IMR-90 (cell line): ENCODE results near the gene ICAM4. TPM values are rescaled to one million over a fixed set of nuclear protein-coding genes. Genes with fewer than 3 reads are reported as not detected.

Experiments used
- ATAC-seq: fragments of 200-7000 bp; cut with Tn5 transposase; 2 replicates; pipeline ENCODE4 v1.9.1; 2020; ENCODE audit warnings: low read depth, mild to moderate bottlenecking, moderate library complexity
- BruUV-seq: library from RNA; stranded (reverse); fragments of 400-500 nt; replicated peaks from 2 replicates; lab custom pipeline; 2021; lab: Mats Ljungman, UMichigan
- CTCF ChIA-PET: fragments of 300-600 bp; formaldehyde crosslinking; extraction: SDS; loops from one replicate; lab custom pipeline; 2021; ENCODE audit warnings: antibody characterized with exemption; lab: Yijun Ruan, JAX
- POLR2A ChIA-PET: fragments of 300-600 bp; sonication (Branson Sonifier 250); formaldehyde crosslinking; loops from one replicate; lab custom pipeline; 2022; ENCODE audit warnings: antibody characterized with exemption; ENCODE audit not compliant: unreplicated experiment; lab: Charles Lee
- DNase-seq: peaks from one replicate; pipeline ENCODE4 v3.0.0; 2013
- H2AFZ ChIP-seq: replicated peaks from 2 replicates; pipeline ENCODE3; 2013; ENCODE audit warnings: low read length, mild to moderate bottlenecking; ENCODE audit not compliant: poor library complexity
- H2AK5ac ChIP-seq: 2 replicates; pipeline ENCODE4 v1.6.1; 2013; ENCODE audit warnings: low read depth, low read length, inconsistent platforms
- H2AK9ac ChIP-seq: replicated peaks from 2 replicates; pipeline ENCODE3; 2013; ENCODE audit warnings: mild to moderate bottlenecking, low read depth, low read length, moderate library complexity; ENCODE audit not compliant: poor library complexity
- H2BK120ac ChIP-seq: 2 replicates; pipeline ENCODE4 v1.6.1; 2013; ENCODE audit warnings: low read depth, low read length, inconsistent platforms
- H2BK15ac ChIP-seq: 3 replicates; pipeline ENCODE4 v1.6.1; 2013; ENCODE audit warnings: low read depth, low read length, inconsistent platforms
- H2BK20ac ChIP-seq: 2 replicates; pipeline ENCODE4 v1.6.1; 2013; ENCODE audit warnings: low read depth, mild to moderate bottlenecking, inconsistent platforms, low read length, moderate library complexity
- H2BK5ac ChIP-seq: 2 replicates; pipeline ENCODE4 v1.6.1; 2013; ENCODE audit warnings: mild to moderate bottlenecking, low read depth, low read length, inconsistent platforms; ENCODE audit not compliant: poor library complexity, severe bottlenecking
- H3K14ac ChIP-seq: replicated peaks from 2 replicates; pipeline ENCODE4 v1.6.1; 2013; ENCODE audit warnings: low read depth, low read length, inconsistent platforms
- H3K18ac ChIP-seq: 2 replicates; pipeline ENCODE4 v1.6.1; 2013; ENCODE audit warnings: low read depth, low read length, control low read depth
- H3K23ac ChIP-seq: 2 replicates; pipeline ENCODE4 v1.6.1; 2013; ENCODE audit warnings: low read depth, low read length, inconsistent platforms
- H3K27ac ChIP-seq: 2 replicates; pipeline ENCODE4 v1.5.1; 2013; ENCODE audit warnings: mild to moderate bottlenecking, control low read depth, low read length; ENCODE audit not compliant: insufficient read depth
- H3K27me3 ChIP-seq: 2 replicates; pipeline ENCODE4 v1.6.1; 2013; ENCODE audit warnings: low read length; ENCODE audit not compliant: control insufficient read depth, insufficient read depth
- H3K36me3 ChIP-seq: 2 replicates; pipeline ENCODE4 v1.6.1; 2013; ENCODE audit warnings: low read length, mixed read lengths; ENCODE audit not compliant: control insufficient read depth, insufficient read depth
- H3K4ac ChIP-seq: 2 replicates; pipeline ENCODE4 v1.6.1; 2013; ENCODE audit warnings: low read depth, low read length, inconsistent platforms
- H3K4me1 ChIP-seq: 2 replicates; pipeline ENCODE4 v1.6.1; 2013; ENCODE audit warnings: low read length, mixed read lengths; ENCODE audit not compliant: control insufficient read depth, insufficient read depth
- H3K4me2 ChIP-seq: 2 replicates; pipeline ENCODE4 v1.6.1; 2013; ENCODE audit warnings: low read depth, mild to moderate bottlenecking, control low read depth, low read length, moderate library complexity
- H3K4me3 ChIP-seq: 2 replicates; pipeline ENCODE4 v1.5.1; 2013; ENCODE audit warnings: low read depth, mild to moderate bottlenecking, control low read depth, low read length, moderate library complexity; ENCODE audit not compliant: insufficient read depth
- H3K56ac ChIP-seq: 2 replicates; pipeline ENCODE4 v1.6.1; 2013; ENCODE audit warnings: low read length, inconsistent platforms; ENCODE audit not compliant: insufficient read depth; ENCODE audit errors: extremely low read depth
- H3K79me1 ChIP-seq, 2 experiments: 2 replicates each; pipeline ENCODE4 v1.6.1; 2013; ENCODE audit warnings: low read length in 2 of 2, inconsistent platforms in 1 of 2, low read depth in 1 of 2
- H3K9ac ChIP-seq: 2 replicates; pipeline ENCODE4 v1.6.1; 2013; ENCODE audit warnings: low read depth, low read length, control low read depth
- H3K9me1 ChIP-seq: 2 replicates; pipeline ENCODE4 v1.6.1; 2013; ENCODE audit warnings: low read length, inconsistent platforms; ENCODE audit not compliant: insufficient read depth
- H3K9me3 ChIP-seq: 2 replicates; pipeline ENCODE4 v1.6.1; 2013; ENCODE audit warnings: low read length; ENCODE audit not compliant: control insufficient read depth, insufficient read depth
- H4K20me1 ChIP-seq: 2 replicates; pipeline ENCODE4 v1.6.1; 2013; ENCODE audit warnings: low read length, inconsistent platforms; ENCODE audit not compliant: insufficient read depth
- H4K5ac ChIP-seq: 2 replicates; pipeline ENCODE4 v1.6.1; 2013; ENCODE audit warnings: mild to moderate bottlenecking, low read depth, low read length, control low read depth
- H4K8ac ChIP-seq, 2 experiments: 2 replicates each; pipeline ENCODE4 v1.6.1; 2013; ENCODE audit warnings: low read depth in 2 of 2, low read length in 2 of 2, control low read depth in 1 of 2, inconsistent platforms in 1 of 2
- H4K91ac ChIP-seq: 2 replicates; pipeline ENCODE4 v1.6.1; 2013; ENCODE audit warnings: low read depth, low read length, inconsistent platforms; ENCODE audit not compliant: insufficient read depth
- CEBPB ChIP-seq: IDR thresholded peaks from 2 replicates; pipeline ENCODE4 v1.6.1; 2012; ENCODE audit warnings: low read depth, low read length, improper control_type of control experiment
- FOS ChIP-seq: fragments of 150-350 bp; IDR thresholded peaks from 2 replicates; pipeline ENCODE4 v1.6.1; 2016; ENCODE audit warnings: low read depth, low read length
- MXI1 ChIP-seq: IDR thresholded peaks from 2 replicates; pipeline ENCODE4 v1.6.1; 2012; ENCODE audit warnings: low read depth, mild to moderate bottlenecking, low read length, moderate library complexity, borderline replicate concordance
- RCOR1 ChIP-seq: IDR thresholded peaks from 2 replicates; pipeline ENCODE4 v1.6.1; 2012; ENCODE audit warnings: mild to moderate bottlenecking, low read length, improper control_type of control experiment; ENCODE audit not compliant: insufficient replicate concordance
- RFX5 ChIP-seq: IDR thresholded peaks from 2 replicates; pipeline ENCODE4 v1.8.0; 2012; ENCODE audit warnings: low read depth, mild to moderate bottlenecking, low read length, moderate library complexity
- SMC3 ChIP-seq: fragments of 150-350 bp; IDR thresholded peaks from 2 replicates; pipeline ENCODE4 v1.6.1; 2016; ENCODE audit warnings: low read depth, mild to moderate bottlenecking, antibody characterized with exemption, low read length, moderate library complexity
- USF2 ChIP-seq: fragments of 150-350 bp; IDR thresholded peaks from 2 replicates; pipeline ENCODE4 v1.6.1; 2017; ENCODE audit warnings: mild to moderate bottlenecking, antibody characterized with exemption, low read length, low read depth
- WGBS, 2 experiments: methylation state at CpG; one replicate each; pipeline versions ENCODE4 v1.1.5 to v1.1.7; 2013; ENCODE audit warnings: missing lambda C conversion rate in 2 of 2; ENCODE audit not compliant: insufficient read length in 1 of 2; ENCODE audit errors: extremely low coverage in 2 of 2; 5-methylcytosine and 5-hydroxymethylcytosine counted together
- dilution Hi-C: fragments of 300-500 bp; cut with HindIII; formaldehyde crosslinking; loops from one replicate; pipeline ENCODE4 v1.14.3; 2018; ENCODE audit warnings: low sequenced_read_pairs; ENCODE audit not compliant: unreplicated experiment
- in situ Hi-C: fragments of 300-500 bp; cut with MboI; formaldehyde crosslinking; loops from 3 replicates; pipeline ENCODE4 v1.14.3; 2019; ENCODE audit warnings: low sequenced_read_pairs, inconsistent platforms, mixed read lengths
- intact Hi-C: fragments of 100-400 bp; cut with micrococcal nuclease; formaldehyde crosslinking; loops from 2 replicates; pipeline ENCODE4 v1.10.0; 2022
- polyA plus RNA-seq, 3 experiments: library from polyadenylated mRNA; depleted of rRNA; stranded (reverse); fragments of >200 nt; gene quantifications; 2 replicates each; pipeline ENCODE4 v1.2.3, GENCODE V29; 2012; ENCODE audit warnings: low replicate concordance in 1 of 3
- total RNA-seq: library from RNA; depleted of rRNA; stranded (reverse); fragments of >200 nt; gene quantifications from 2 replicates; pipeline ENCODE4 v1.2.3, GENCODE V29; 2012
- TF ChIP-seq, protein P1 (sequence below): fragments of 150-350 bp; IDR thresholded peaks from 2 replicates; pipeline ENCODE4 v1.6.1; 2016; ENCODE audit warnings: low read depth, mild to moderate bottlenecking, low read length, moderate library complexity, borderline replicate concordance

ICAM4 gene
- total and polyA plus RNA-seq, 2 of the 4 experiments (the other 2 are of a cell fraction), result 2.3 to 4.0 TPM

DNA sequence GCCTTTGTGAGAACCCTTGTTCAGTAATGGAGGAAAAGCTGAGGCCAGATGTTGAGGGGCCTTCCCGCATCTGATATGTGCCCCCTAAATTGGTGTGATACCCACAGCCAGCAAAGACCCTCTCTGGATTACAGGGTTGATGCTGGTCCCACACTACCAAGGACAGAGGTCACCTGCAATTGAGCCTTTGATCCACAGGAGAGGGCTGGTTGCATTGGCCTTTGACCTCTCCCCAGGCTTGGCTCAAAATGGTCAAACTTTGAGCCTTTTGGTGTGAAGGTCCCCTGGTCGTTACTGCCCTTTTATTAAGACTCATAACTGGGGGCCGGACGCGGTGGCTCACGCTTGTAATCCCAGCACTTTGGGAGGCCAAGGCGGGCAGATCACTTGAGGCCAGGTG, 43.1 kb upstream of the ICAM4 start:
- no peak overlapping the region for H3K27ac ChIP-seq
- no peak overlapping the region for H2AFZ ChIP-seq
- no peak overlapping the region for H2BK5ac ChIP-seq
- H3K18ac ChIP-seq, result no peak overlapping the region
- no peak for DNase-seq
- intact Hi-C loops, result no loop called here
- dilution Hi-C loops, result no loop called here
- no peak overlapping the region for H3K23ac ChIP-seq
- no peak overlapping the region for H2BK120ac ChIP-seq
- H3K14ac ChIP-seq, result no peak overlapping the region
- no peaks in the 10 kb centered on the region; a peak in 1 of 4 replicates for H3K79me1 ChIP-seq
- no peaks in the 10 kb centered on the region for H3K9me3 ChIP-seq
- ChIA-PET POLR2A (no interaction called here), CTCF (no interaction called here)
- no peak overlapping the region for H2AK9ac ChIP-seq
- 100% methylated on average over 1 of the region's 7 CpGs; no CpG with 5 or more reads in 1 of the 2 experiments for WGBS, 2 experiments
- no TSS peak for BruUV-seq
- H4K91ac ChIP-seq, result no peak overlapping the region
- peaks cover 3% of the 10 kb centered on the region; the same call in 1 of the 2 replicates for H3K9me1 ChIP-seq
- peaks cover 2% of the 10 kb centered on the region; the same call in 1 of the 2 replicates for H3K4me1 ChIP-seq
- no peaks in the 10 kb centered on the region for H4K20me1 ChIP-seq
- no peak overlapping the region for H4K5ac ChIP-seq
- peak overlapping the region; percentile 65; the same call in 1 of the 2 replicates for H3K4ac ChIP-seq
- in situ Hi-C loops, result loop anchor here (10.0 kb wide), 1 partner anchor 299 kb away; no protein-coding TSS in a partner anchor
- ATAC-seq, result no peak
- TF ChIP-seq MXI1, result no peak
- no peak for TF ChIP-seq USF2
- no peak for TF ChIP-seq FOS
- TF ChIP-seq RCOR1, result no peak
- TF ChIP-seq, protein P1, sequence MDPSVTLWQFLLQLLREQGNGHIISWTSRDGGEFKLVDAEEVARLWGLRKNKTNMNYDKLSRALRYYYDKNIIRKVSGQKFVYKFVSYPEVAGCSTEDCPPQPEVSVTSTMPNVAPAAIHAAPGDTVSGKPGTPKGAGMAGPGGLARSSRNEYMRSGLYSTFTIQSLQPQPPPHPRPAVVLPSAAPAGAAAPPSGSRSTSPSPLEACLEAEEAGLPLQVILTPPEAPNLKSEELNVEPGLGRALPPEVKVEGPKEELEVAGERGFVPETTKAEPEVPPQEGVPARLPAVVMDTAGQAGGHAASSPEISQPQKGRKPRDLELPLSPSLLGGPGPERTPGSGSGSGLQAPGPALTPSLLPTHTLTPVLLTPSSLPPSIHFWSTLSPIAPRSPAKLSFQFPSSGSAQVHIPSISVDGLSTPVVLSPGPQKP, result no peak
- TF ChIP-seq RFX5, result no peak
- no peak for TF ChIP-seq SMC3
- TF ChIP-seq CEBPB, result no peak
- no peak overlapping the region for H3K9ac ChIP-seq
- no peak overlapping the region for H2BK20ac ChIP-seq
- no peaks in the 10 kb centered on the region for H3K36me3 ChIP-seq
- H3K56ac ChIP-seq, result no peak overlapping the region
- no peak overlapping the region for H3K4me2 ChIP-seq
- no peak overlapping the region for H2BK15ac ChIP-seq
- H2AK5ac ChIP-seq, result no peak overlapping the region
- no peak overlapping the region for H3K4me3 ChIP-seq
- H4K8ac ChIP-seq, result no peak overlapping the region
- H3K27me3 ChIP-seq, result no peaks in the 10 kb centered on the region
